ENCODE data around the gene KNSTRN. TPM values are rescaled to one million over a fixed set of nuclear protein-coding genes. Genes with fewer than 3 reads are reported as not detected.

KNSTRN gene
- total RNA-seq, 6 experiments from 2014 or later: 5.4 to 17.2 (median 11.2) TPM

GRCh38 chr15:40441565-40442531, 59.3 kb downstream of the KNSTRN start:
- TF ChIP-seq POLR2A (IDR thresholded peaks at IDR 0.05): no peak
- TF ChIP-seq, protein P1, sequence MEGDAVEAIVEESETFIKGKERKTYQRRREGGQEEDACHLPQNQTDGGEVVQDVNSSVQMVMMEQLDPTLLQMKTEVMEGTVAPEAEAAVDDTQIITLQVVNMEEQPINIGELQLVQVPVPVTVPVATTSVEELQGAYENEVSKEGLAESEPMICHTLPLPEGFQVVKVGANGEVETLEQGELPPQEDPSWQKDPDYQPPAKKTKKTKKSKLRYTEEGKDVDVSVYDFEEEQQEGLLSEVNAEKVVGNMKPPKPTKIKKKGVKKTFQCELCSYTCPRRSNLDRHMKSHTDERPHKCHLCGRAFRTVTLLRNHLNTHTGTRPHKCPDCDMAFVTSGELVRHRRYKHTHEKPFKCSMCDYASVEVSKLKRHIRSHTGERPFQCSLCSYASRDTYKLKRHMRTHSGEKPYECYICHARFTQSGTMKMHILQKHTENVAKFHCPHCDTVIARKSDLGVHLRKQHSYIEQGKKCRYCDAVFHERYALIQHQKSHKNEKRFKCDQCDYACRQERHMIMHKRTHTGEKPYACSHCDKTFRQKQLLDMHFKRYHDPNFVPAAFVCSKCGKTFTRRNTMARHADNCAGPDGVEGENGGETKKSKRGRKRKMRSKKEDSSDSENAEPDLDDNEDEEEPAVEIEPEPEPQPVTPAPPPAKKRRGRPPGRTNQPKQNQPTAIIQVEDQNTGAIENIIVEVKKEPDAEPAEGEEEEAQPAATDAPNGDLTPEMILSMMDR (IDR thresholded peaks at IDR 0.05): peak in 3 of 4 donors; percentile 13 to 31 (median 15)
- Histone ChIP-seq H3K4me3 (peak overlapping the region; percentile 72 to 89 (median 84)), H3K27me3 (no peaks in the 10 kb centered on the region), H3K4me1 (peaks cover 0 to 4% (median 0%) of the 10 kb centered on the region in 4 donors), H3K27ac (peak overlapping the region in 1 of 3 donors; percentile 49), H3K36me3 (no peaks in the 10 kb centered on the region), H3K9me3 (no peaks in the 10 kb centered on the region)
- DNase-seq (peak in 1 of 3 donors; percentile 55), ATAC-seq (peak in 3 of 4 donors; percentile 10 to 22 (median 10))
- under 1% methylated on average over 29 of the region's 119 CpGs for WGBS (ENCODE audit: insufficient coverage, low coverage, low lambda C conversion rate, missing lambda C conversion rate)
- intact Hi-C loops (cut with DNase I): no loop called here

- TF ChIP-seq, protein P1 (IDR thresholded peaks at IDR 0.05): no peak
- no peak for TF ChIP-seq POLR2A (IDR thresholded peaks at IDR 0.05)
- no peaks in the 10 kb centered on the region for H3K27me3 ChIP-seq
- no peaks in the 10 kb centered on the region for H3K9me3 ChIP-seq
- 91% methylated on average over 4 of the region's 4 CpGs for WGBS (ENCODE audit: insufficient coverage, low coverage, low lambda C conversion rate, missing lambda C conversion rate)
- H3K27ac ChIP-seq: no peak overlapping the region
- ATAC-seq: no peak
- intact Hi-C loops (cut with DNase I): no loop called here
- H3K4me1 ChIP-seq: peaks cover 0 to 4% (median 0%) of the 10 kb centered on the region in 4 donors
- DNase-seq: no peak
- no peak overlapping the region for H3K4me3 ChIP-seq
- H3K36me3 ChIP-seq: no peaks in the 10 kb centered on the region
These were observed 60.7 kb downstream of the KNSTRN start for GRCh38 chr15:40443255-40443654.

- no peak overlapping the region for H3K4me3 ChIP-seq
- intact Hi-C loops (cut with DNase I): no loop called here
- TF ChIP-seq, protein P1 (IDR thresholded peaks at IDR 0.05): no peak
- TF ChIP-seq POLR2A (IDR thresholded peaks at IDR 0.05): no peak
- no peak for ATAC-seq
- no peaks in the 10 kb centered on the region for H3K9me3 ChIP-seq
- 75% methylated on average over 3 of the region's 3 CpGs for WGBS (ENCODE audit: insufficient coverage, low coverage, low lambda C conversion rate, missing lambda C conversion rate)
- H3K36me3 ChIP-seq: no peaks in the 10 kb centered on the region
- H3K27ac ChIP-seq: no peak overlapping the region
- no peaks in the 10 kb centered on the region for H3K27me3 ChIP-seq
- no peak for DNase-seq
- H3K4me1 ChIP-seq: peaks cover 0 to 4% (median 0%) of the 10 kb centered on the region in 4 donors
These were observed 61.3 kb downstream of the KNSTRN start for GRCh38 chr15:40443846-40444245.

Other genes with a start within 250 kb of the KNSTRN start
- gene BUB1B, start 221.7 kb upstream of the KNSTRN start, total RNA-seq: 1 to 10 TPM in 3 of 6 experiments, under 1 TPM in 2, not detected in 1; 0.39 to 1.7 (median 1.2) TPM
- gene PAK6, start 143.7 kb upstream of the KNSTRN start, total RNA-seq: under 1 TPM in 4 of 6 experiments, not detected in 2; 0.05 to 0.19 (median 0.10) TPM
- under 1 TPM in 1 of 6 experiments, not detected in 5; 0.24 TPM for gene ANKRD63, start 99.7 kb upstream of the KNSTRN start, total RNA-seq
- 10 to 100 TPM in 2 of 6 experiments, 1 to 10 TPM in 4; 5.0 to 18.0 (median 7.2) TPM for gene PLCB2, start 74.8 kb upstream of the KNSTRN start, total RNA-seq
- 1 to 10 TPM; 4.6 to 8.7 (median 5.8) TPM for gene INAFM2, start 59.0 kb upstream of the KNSTRN start, total RNA-seq
- gene CCDC9B, start 41.8 kb upstream of the KNSTRN start, total RNA-seq: 10 to 100 TPM in 1 of 6 experiments, 1 to 10 TPM in 5; 4.2 to 11.9 (median 4.7) TPM
- gene PHGR1, start 31.7 kb upstream of the KNSTRN start, total RNA-seq: not detected
- under 1 TPM; 0.06 to 0.71 (median 0.16) TPM for gene DISP2, start 24.5 kb upstream of the KNSTRN start, total RNA-seq
- 100 to 1,000 TPM in 3 of 6 experiments, 10 to 100 TPM in 3; 89.7 to 231 (median 122) TPM for gene IVD, start 23.1 kb downstream of the KNSTRN start, total RNA-seq
- gene BAHD1, start 58.2 kb downstream of the KNSTRN start, total RNA-seq: 10 to 100 TPM in 1 of 6 experiments, 1 to 10 TPM in 5; 6.5 to 10.5 (median 9.0) TPM
- gene CHST14, start 88.3 kb downstream of the KNSTRN start, total RNA-seq: 1 to 10 TPM; 2.9 to 5.7 (median 4.8) TPM
- 10 to 100 TPM in 3 of 6 experiments, 1 to 10 TPM in 3; 6.4 to 12.3 (median 9.9) TPM for gene CCDC32, start 182.3 kb downstream of the KNSTRN start, total RNA-seq
- 1 to 10 TPM; 4.7 to 7.4 (median 6.1) TPM for gene RPUSD2, start 186.6 kb downstream of the KNSTRN start, total RNA-seq
- 1 to 10 TPM; 1.6 to 9.6 (median 3.6) TPM for gene KNL1, start 211.5 kb downstream of the KNSTRN start, total RNA-seq